Dedifferentiated amniotic fluid mesenchymal stem cell (primary cell): ENCODE data around the gene SNX8.
A peak's percentile ranks its signal among the peaks of the same experiment; 100 is the strongest.
"Not testable (repeated sequence)": the region's sequence is repeated elsewhere in the genome, so short reads cannot be mapped to it uniquely, and the experiment has no call there.

Experiments used
- DNase-seq: peaks from one replicate; pipeline ENCODE4 v3.0.0-alpha.2; 2016; ENCODE audit errors: extremely low spot score

Gene SNX8

GRCh38 chr7:2314209-2314955 lies at the start of gene SNX8:
SNX8 (minus strand) TSS chr7:2314441; CDS start chr7:2314421, 20 bp downstream.
- DNase-seq, result peak; percentile 65

GRCh38 chr7:2362385-2363088 lies 48.3 kb upstream of the SNX8 start:
- no peak for DNase-seq

GRCh38 chr7:2360796-2361195 lies 46.6 kb upstream of the SNX8 start:
- no peak for DNase-seq

- no peak for DNase-seq
Observed at GRCh38 chr7:2359610-2360009, 45.4 kb upstream of the SNX8 start.

GRCh38 chr7:2358968-2359527 lies 44.8 kb upstream of the SNX8 start:
- DNase-seq, result no peak

GRCh38 chr7:2357571-2357970 lies 43.3 kb upstream of the SNX8 start:
- DNase-seq, result no peak

- DNase-seq, result no peak
Observed at GRCh38 chr7:2357165-2357564, 42.9 kb upstream of the SNX8 start.

GRCh38 chr7:2355705-2356008 lies 41.4 kb upstream of the SNX8 start:
- DNase-seq, result no peak

- no peak for DNase-seq
Observed at GRCh38 chr7:2354939-2355704, 40.9 kb upstream of the SNX8 start.

GRCh38 chr7:2354186-2354938 lies 40.1 kb upstream of the SNX8 start, which contains the start of gene EIF3B:
EIF3B (plus strand) TSS chr7:2354827; CDS start chr7:2354922, 95 bp downstream.
- peak; percentile 93 for DNase-seq

GRCh38 chr7:2353936-2354185 lies 39.6 kb upstream of the SNX8 start:
- peak; percentile 77 for DNase-seq

- DNase-seq, result no peak
Observed at GRCh38 chr7:2353113-2353935, 39.1 kb upstream of the SNX8 start.

GRCh38 chr7:2350861-2351260 lies 36.6 kb upstream of the SNX8 start:
- DNase-seq, result no peak

GRCh38 chr7:2350055-2350454 lies 35.8 kb upstream of the SNX8 start:
- no peak for DNase-seq

- DNase-seq, result not testable (repeated sequence)
Observed at GRCh38 chr7:2347351-2348063, 33.3 kb upstream of the SNX8 start.

GRCh38 chr7:2336626-2337299 lies 22.5 kb upstream of the SNX8 start:
- no peak for DNase-seq

GRCh38 chr7:2332606-2333231 lies 18.5 kb upstream of the SNX8 start:
- not testable (repeated sequence) for DNase-seq

GRCh38 chr7:2331707-2332106 lies 17.5 kb upstream of the SNX8 start:
- DNase-seq, result no peak

GRCh38 chr7:2330493-2330892 lies 16.3 kb upstream of the SNX8 start:
- DNase-seq, result no peak
